Measurements from ENCODE around the gene IL32.

Gene IL32

GRCh38 chr16:3027489-3027795 is 38.0 kb upstream of the IL32 start:
- TF ChIP-seq, protein P1, sequence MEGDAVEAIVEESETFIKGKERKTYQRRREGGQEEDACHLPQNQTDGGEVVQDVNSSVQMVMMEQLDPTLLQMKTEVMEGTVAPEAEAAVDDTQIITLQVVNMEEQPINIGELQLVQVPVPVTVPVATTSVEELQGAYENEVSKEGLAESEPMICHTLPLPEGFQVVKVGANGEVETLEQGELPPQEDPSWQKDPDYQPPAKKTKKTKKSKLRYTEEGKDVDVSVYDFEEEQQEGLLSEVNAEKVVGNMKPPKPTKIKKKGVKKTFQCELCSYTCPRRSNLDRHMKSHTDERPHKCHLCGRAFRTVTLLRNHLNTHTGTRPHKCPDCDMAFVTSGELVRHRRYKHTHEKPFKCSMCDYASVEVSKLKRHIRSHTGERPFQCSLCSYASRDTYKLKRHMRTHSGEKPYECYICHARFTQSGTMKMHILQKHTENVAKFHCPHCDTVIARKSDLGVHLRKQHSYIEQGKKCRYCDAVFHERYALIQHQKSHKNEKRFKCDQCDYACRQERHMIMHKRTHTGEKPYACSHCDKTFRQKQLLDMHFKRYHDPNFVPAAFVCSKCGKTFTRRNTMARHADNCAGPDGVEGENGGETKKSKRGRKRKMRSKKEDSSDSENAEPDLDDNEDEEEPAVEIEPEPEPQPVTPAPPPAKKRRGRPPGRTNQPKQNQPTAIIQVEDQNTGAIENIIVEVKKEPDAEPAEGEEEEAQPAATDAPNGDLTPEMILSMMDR (IDR thresholded peaks at IDR 0.05) = no peak
- Histone ChIP-seq H3K27me3 (peaks cover 0 to 31% of the 10 kb centered on the region in 2 donors), H3K4me3 (no peak overlapping the region), H3K27ac (no peak overlapping the region), H3K9me3 (no peaks in the 10 kb centered on the region), H3K36me3 (peaks cover 0 to 21% (median 16%) of the 10 kb centered on the region in 3 donors), H3K4me1 (peaks cover 0 to 47% (median 37%) of the 10 kb centered on the region in 4 donors)
- intact Hi-C loops (cut with DNase I; ENCODE audit: low total_unique reads) = no loop called here
- no peak for DNase-seq

- TF ChIP-seq, protein P1 (IDR thresholded peaks at IDR 0.05) = peak; percentile 37 to 66
- intact Hi-C loops (cut with DNase I; ENCODE audit: low total_unique reads) = loop anchor here (2.0 kb wide), 1 partner anchor 25 kb away; no protein-coding TSS in a partner anchor
- H3K9me3 ChIP-seq = no peaks in the 10 kb centered on the region
- no peak overlapping the region for H3K4me3 ChIP-seq
- peaks cover 0 to 38% of the 10 kb centered on the region in 2 donors for H3K27me3 ChIP-seq
- H3K27ac ChIP-seq = no peak overlapping the region
- peaks cover 0 to 40% (median 30%) of the 10 kb centered on the region in 4 donors for H3K4me1 ChIP-seq
- DNase-seq = peak; percentile 58 to 78
- peaks cover 0 to 21% (median 16%) of the 10 kb centered on the region in 3 donors for H3K36me3 ChIP-seq
Measured at GRCh38 chr16:3027983-3028715, 37.3 kb upstream of the IL32 start.

DNA sequence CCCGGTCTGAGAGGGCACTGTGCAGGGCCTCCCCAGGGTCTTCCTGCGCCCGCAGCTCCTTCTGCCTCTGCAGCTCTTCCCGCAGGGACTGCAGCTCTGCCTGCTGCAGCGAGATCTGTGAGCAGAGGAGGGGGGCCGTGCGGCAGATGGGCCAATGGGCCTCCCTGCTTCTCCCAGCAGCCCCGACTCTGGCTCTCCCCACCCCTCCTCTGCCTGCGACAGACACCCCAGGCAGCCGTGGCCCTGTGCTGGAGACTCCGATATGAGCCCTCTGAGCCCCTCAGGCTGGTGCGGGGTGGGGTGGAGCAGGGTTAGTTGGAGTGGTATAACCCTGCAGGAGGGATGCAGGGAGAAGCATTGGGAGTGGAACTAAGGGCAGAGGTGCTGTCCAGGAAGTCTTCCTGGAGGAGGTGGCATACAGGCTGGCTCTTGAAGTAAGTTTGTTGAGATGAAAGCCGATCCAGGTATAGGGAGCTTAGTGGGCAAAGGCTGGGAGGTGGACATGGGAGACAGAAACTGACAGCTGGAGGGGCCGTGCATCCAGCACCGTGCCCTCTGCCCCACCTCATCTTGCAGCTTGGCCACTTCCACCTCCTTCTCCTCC is 36.6 kb upstream of the IL32 start:
- Histone ChIP-seq H3K27me3 (peaks cover 0 to 45% of the 10 kb centered on the region in 2 donors), H3K36me3 (peaks cover 0 to 21% (median 16%) of the 10 kb centered on the region in 3 donors), H3K4me3 (no peak overlapping the region), H3K9me3 (no peaks in the 10 kb centered on the region), H3K27ac (no peak overlapping the region), H3K4me1 (peaks cover 0 to 35% (median 25%) of the 10 kb centered on the region in 4 donors)
- TF ChIP-seq, protein P1 (IDR thresholded peaks at IDR 0.05) = no peak
- no peak for DNase-seq
- intact Hi-C loops (cut with DNase I; ENCODE audit: low total_unique reads) = loop anchor here (2.0 kb wide), 1 partner anchor 26 kb away; no protein-coding TSS in a partner anchor

GRCh38 chr16:3029491-3030221 is 35.8 kb upstream of the IL32 start:
- no peaks in the 10 kb centered on the region for H3K9me3 ChIP-seq
- peaks cover 0 to 32% (median 23%) of the 10 kb centered on the region in 4 donors for H3K4me1 ChIP-seq
- TF ChIP-seq, protein P1 (IDR thresholded peaks at IDR 0.05) = no peak
- H3K4me3 ChIP-seq = no peak overlapping the region
- no peak for DNase-seq
- H3K27ac ChIP-seq = no peak overlapping the region
- peaks cover 0 to 53% of the 10 kb centered on the region in 2 donors for H3K27me3 ChIP-seq
- intact Hi-C loops (cut with DNase I; ENCODE audit: low total_unique reads) = loop anchor here (2.0 kb wide), 1 partner anchor 27 kb away; no protein-coding TSS in a partner anchor
- H3K36me3 ChIP-seq = peaks cover 0 to 21% (median 16%) of the 10 kb centered on the region in 3 donors

All from tibial artery (tissue), 4 donors.